ENCODE results near the gene EGLN3. TPM values are rescaled to one million over a fixed set of nuclear protein-coding genes. Genes with fewer than 3 reads are reported as not detected.
A peak's percentile ranks its signal among the peaks of the same experiment; 100 is the strongest.

Gene EGLN3
- total and polyA plus RNA-seq, 2 of the 13 experiments (the other 11 are each of a cell fraction or from before 2014, with no cell fraction given), result 0.18 to 27.3 TPM

DNA sequence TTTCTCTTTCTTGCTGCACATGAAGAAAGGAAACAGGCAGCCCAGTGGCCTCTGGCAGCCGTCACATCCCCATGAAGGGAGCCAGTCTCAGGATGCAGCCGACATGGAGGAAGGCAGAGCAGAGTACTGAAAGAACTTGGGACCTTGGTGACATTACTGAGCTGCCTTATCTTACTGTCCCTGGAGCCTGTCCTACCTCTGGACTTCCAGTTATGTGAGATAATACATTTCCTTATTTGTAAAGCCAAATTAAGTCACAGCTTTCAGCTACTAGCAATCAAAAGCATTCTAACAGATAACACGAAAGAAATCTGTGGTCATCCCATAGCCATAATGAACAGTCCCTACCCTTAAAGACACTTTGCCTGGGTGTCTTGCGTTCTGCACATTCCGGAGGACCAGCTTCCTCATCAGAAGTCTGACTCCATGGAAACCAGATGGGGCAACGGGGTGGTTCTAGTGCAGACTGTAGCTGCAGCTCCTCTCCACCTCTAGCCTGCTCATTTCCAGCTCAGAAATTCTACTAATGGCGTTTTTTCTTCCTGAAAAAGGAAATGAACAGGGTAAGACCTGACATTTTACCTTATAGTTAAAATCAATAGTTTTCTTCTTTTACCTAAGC is 7.8 kb upstream of the EGLN3 start:
- no TSS peak for BruUV-seq (replicated peaks)
- no peak for TF ChIP-seq SUZ12 (IDR thresholded peaks at IDR 0.05; ENCODE audit: low read depth, low read length)
- no peak for TF ChIP-seq ZBTB7B (CRISPR knock-in tag; IDR thresholded peaks at IDR 0.05)
- no peak for TF ChIP-seq ISL2 (CRISPR knock-in tag; IDR thresholded peaks at IDR 0.05)
- TF ChIP-seq, protein P1, sequence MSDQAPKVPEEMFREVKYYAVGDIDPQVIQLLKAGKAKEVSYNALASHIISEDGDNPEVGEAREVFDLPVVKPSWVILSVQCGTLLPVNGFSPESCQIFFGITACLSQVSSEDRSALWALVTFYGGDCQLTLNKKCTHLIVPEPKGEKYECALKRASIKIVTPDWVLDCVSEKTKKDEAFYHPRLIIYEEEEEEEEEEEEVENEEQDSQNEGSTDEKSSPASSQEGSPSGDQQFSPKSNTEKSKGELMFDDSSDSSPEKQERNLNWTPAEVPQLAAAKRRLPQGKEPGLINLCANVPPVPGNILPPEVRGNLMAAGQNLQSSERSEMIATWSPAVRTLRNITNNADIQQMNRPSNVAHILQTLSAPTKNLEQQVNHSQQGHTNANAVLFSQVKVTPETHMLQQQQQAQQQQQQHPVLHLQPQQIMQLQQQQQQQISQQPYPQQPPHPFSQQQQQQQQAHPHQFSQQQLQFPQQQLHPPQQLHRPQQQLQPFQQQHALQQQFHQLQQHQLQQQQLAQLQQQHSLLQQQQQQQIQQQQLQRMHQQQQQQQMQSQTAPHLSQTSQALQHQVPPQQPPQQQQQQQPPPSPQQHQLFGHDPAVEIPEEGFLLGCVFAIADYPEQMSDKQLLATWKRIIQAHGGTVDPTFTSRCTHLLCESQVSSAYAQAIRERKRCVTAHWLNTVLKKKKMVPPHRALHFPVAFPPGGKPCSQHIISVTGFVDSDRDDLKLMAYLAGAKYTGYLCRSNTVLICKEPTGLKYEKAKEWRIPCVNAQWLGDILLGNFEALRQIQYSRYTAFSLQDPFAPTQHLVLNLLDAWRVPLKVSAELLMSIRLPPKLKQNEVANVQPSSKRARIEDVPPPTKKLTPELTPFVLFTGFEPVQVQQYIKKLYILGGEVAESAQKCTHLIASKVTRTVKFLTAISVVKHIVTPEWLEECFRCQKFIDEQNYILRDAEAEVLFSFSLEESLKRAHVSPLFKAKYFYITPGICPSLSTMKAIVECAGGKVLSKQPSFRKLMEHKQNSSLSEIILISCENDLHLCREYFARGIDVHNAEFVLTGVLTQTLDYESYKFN (CRISPR knock-in tag; conservative IDR thresholded peaks at IDR 0.05), result no peak
- Histone ChIP-seq H3K27ac (ENCODE audit: extremely low read length, insufficient read depth, low read length) (no peak overlapping the region), H3K9ac (ENCODE audit: insufficient read depth, low read depth, low read length) (no peak overlapping the region), H4K20me1 (ENCODE audit: insufficient read depth, low read length) (no peaks in the 10 kb centered on the region), H3K36me3 (replicated peaks in 1 of 2; ENCODE audit: control insufficient read depth in 1 of 2, insufficient read depth in 2 of 2, low read length in 2 of 2) (no peaks in the 10 kb centered on the region), H2AFZ (ENCODE audit: low read length) (no peak overlapping the region), H3K4me1 (ENCODE audit: insufficient read depth, low read length) (no peaks in the 10 kb centered on the region), H3K9me3 (ENCODE audit: low read length) (no peaks in the 10 kb centered on the region), H3K27me3 (ENCODE audit: control insufficient read depth in 1 of 2, insufficient read depth in 2 of 2, low read length in 2 of 2) (peaks cover 2 to 20% of the 10 kb centered on the region in 2 experiments; a peak in 4 of 5 replicates), H3K4me2 (ENCODE audit: low read depth, low read length) (no peak overlapping the region), H3K79me2 (ENCODE audit: insufficient read depth, low read length) (no peaks in the 10 kb centered on the region), H3K4me3 (replicated peaks in 1 of 3; ENCODE audit: insufficient read depth in 1 of 3, low read depth in 2 of 3, low read length in 3 of 3) (no peak overlapping the region)
- ATAC-seq (0 out of 3 replicates have a peak, but pooled peaks have one; percentile 15), FAIRE-seq (no peak), DNase-seq (ENCODE audit: low spot score) (no peak)
- in situ Hi-C loops (cut with HindIII; ENCODE audit: extremely low pct_ligation_motif_present, low pct_unique_long_range_greater_than_20kb), result no loop called here
- intact Hi-C loops (cut with micrococcal nuclease; ENCODE audit: unreplicated experiment), result loop anchor here (5.0 kb wide), 1 partner anchor 269 kb away; no protein-coding TSS in a partner anchor
- CTCF ChIA-PET (ENCODE audit: low intra/inter-chr PET ratio, low total read pairs), result no interaction called here
- POLR2A ChIA-PET, result no interaction called here
- 24% methylated on average over 7 of the region's 7 CpGs for WGBS (ENCODE audit: low lambda C conversion rate)
